Psoas muscle (tissue), 8 donors: ENCODE measurements around the gene FOXE3. TPM values are rescaled to one million over a fixed set of nuclear protein-coding genes. Genes with fewer than 3 reads are reported as not detected.

Experiments used
- ATAC-seq, 4 donors: fragments of 200-7000 bp; cut with Tn5 transposase; one replicate each; pipeline ENCODE4 v1.9.1; 2020; ENCODE audit warnings: moderate library complexity in 3 of 4, mild to moderate bottlenecking in 2 of 4
- DNase-seq, 2 donors: peaks; one replicate each; pipeline ENCODE4 v3.0.0-alpha.2; 2020
- H3K27ac ChIP-seq: fragments of 200-600 bp; one replicate; pipeline ENCODE4 v1.8.0; 2022
- H3K27me3 ChIP-seq, 3 donors: fragments of 200-600 bp in 1 of 3; one replicate each; pipeline versions ENCODE4 v1.6.1 to v1.8.0; 2013 to 2022; ENCODE audit warnings: low read length in 2 of 3, mild to moderate bottlenecking in 2 of 3, moderate library complexity in 1 of 3; ENCODE audit not compliant: insufficient read depth in 3 of 3
- H3K36me3 ChIP-seq, 2 donors: fragments of 200-600 bp in 1 of 2; one replicate each; pipeline versions ENCODE4 v1.6.1 to v1.8.0; 2013 to 2022; ENCODE audit warnings: low read depth in 1 of 2, mild to moderate bottlenecking in 1 of 2, moderate library complexity in 1 of 2; ENCODE audit not compliant: insufficient read depth in 1 of 2
- H3K4me1 ChIP-seq: fragments of 200-600 bp; one replicate; pipeline ENCODE4 v1.8.0; 2022
- H3K4me3 ChIP-seq: fragments of 200-600 bp; one replicate; pipeline ENCODE4 v1.8.0; 2022; ENCODE audit warnings: mild to moderate bottlenecking
- H3K9me3 ChIP-seq: fragments of 200-600 bp; one replicate; pipeline ENCODE4 v1.8.0; 2022
- CTCF ChIP-seq: fragments of 200-600 bp; IDR thresholded peaks from one replicate; pipeline ENCODE4 v1.8.0; 2022; ENCODE audit warnings: antibody characterized with exemption
- WGBS, 3 donors: extraction: QIAGEN DNeasy Blood & Tissue Kit; methylation state at CpG; one replicate each; pipeline versions ENCODE4 v1.1.6 to v1.1.7; 2013; 5-methylcytosine and 5-hydroxymethylcytosine counted together
- intact Hi-C, 2 donors: fragments of 100-400 bp; cut with DNase I; formaldehyde crosslinking; loops; one replicate each; pipeline versions ENCODE4 v1.11.0 to v1.14.2; 2022
- polyA plus RNA-seq, 3 donors: library from polyadenylated mRNA; stranded (reverse); fragments of 200-250 nt; gene quantifications; one replicate each; pipeline ENCODE4 v1.2.3, GENCODE V29; 2013
- total RNA-seq, 4 donors: library from RNA; stranded (reverse); fragmentation: NEBNext Ultra II Directional in 2 of 4; extraction: Animal tissue kit (Norgen Biotek cat#: 25700) in 2 of 4; gene quantifications; one replicate each; pipeline versions ENCODE4 v1.2.1 to v1.2.4, GENCODE V29; 2021 to 2023
- donor health status: healthy with polysubstance abuse.
- donor health status: DM: no; HTN: no; CAD: no; lungs with moderate emphysema.
- donor health status: Bipolar disorder and iron deficiency.
- donor health status: healthy.
- donor health status: DM: yes; HTN: yes; CAD: no.
- donor health status: DM: no; HTN: no; CAD: no.
- donor health status: DM: no; HTN: no; CAD: no.
- donor health status: DM: yes; HTN: yes; CAD: no.

FOXE3 gene
- total and polyA plus RNA-seq, 7 donors: 0.03 to 0.10 (median 0.08) TPM; not detected in 4

- peak overlapping the region; percentile 34 for H3K27ac ChIP-seq
- DNase-seq (no peak), ATAC-seq (peak in 3 of 4 donors; percentile 1 to 5 (median 1))
- WGBS, 3 donors: 0 to 1% (median 0%) methylated on average over 31 to 46 of the region's 46 CpGs
- no peak for TF ChIP-seq CTCF
- intact Hi-C loops: loop anchor here (5.0 kb wide), 1 partner anchor 275 kb away; no protein-coding TSS in a partner anchor
- no peaks in the 10 kb centered on the region for H3K4me1 ChIP-seq
- no peaks in the 10 kb centered on the region for H3K9me3 ChIP-seq
- no peaks in the 10 kb centered on the region for H3K36me3 ChIP-seq
- peak overlapping the region; percentile 69 for H3K4me3 ChIP-seq
- peaks cover 0 to 92% (median 50%) of the 10 kb centered on the region in 3 donors for H3K27me3 ChIP-seq
These were observed 20.9 kb downstream of the FOXE3 start for GRCh38 chr1:47436979-47437446.

GRCh38 chr1:47437447-47438164 lies 21.5 kb downstream of the FOXE3 start, which contains the start of gene FOXD2:
TSS of gene FOXD2 (plus strand) at chr1:47438044. CDS start at chr1:47438136, 92 bp downstream.
- WGBS, 3 donors: 0 to 1% (median 1%) methylated on average over 53 to 80 of the region's 80 CpGs
- Histone ChIP-seq H3K27ac (peak within 1 kb of the TSS; percentile 34), H3K27me3 (peaks cover 0 to 90% (median 54%) of the 10 kb centered on the region in 3 donors)

GRCh38 chr1:47438165-47439016 lies 22.3 kb downstream of the FOXE3 start:
- WGBS, 3 donors: 0 to 2% (median 1%) methylated on average over 26 to 117 of the region's 117 CpGs
- Histone ChIP-seq H3K27me3 (peaks cover 0 to 90% (median 58%) of the 10 kb centered on the region in 3 donors), H3K4me3 (peak overlapping the region; percentile 69), H3K9me3 (no peaks in the 10 kb centered on the region), H3K4me1 (no peaks in the 10 kb centered on the region), H3K36me3 (no peaks in the 10 kb centered on the region), H3K27ac (no peak overlapping the region)
- no peak for ATAC-seq
- intact Hi-C loops: loop anchor here (5.0 kb wide), 1 partner anchor 274 kb away; no protein-coding TSS in a partner anchor
- DNase-seq: no peak
- TF ChIP-seq CTCF: no peak

More at GRCh38 chr1:47437447-47438164, 21.5 kb downstream of the FOXE3 start, which contains the start of gene FOXD2:
- H3K4me3 ChIP-seq: peak within 1 kb of the TSS; percentile 69
- H3K9me3 ChIP-seq: no peaks in the 10 kb centered on the region
- intact Hi-C loops: loop anchor here (5.0 kb wide), 1 partner anchor 275 kb away; no protein-coding TSS in a partner anchor
- DNase-seq: peak; percentile 88 to 92
- TF ChIP-seq CTCF: peak; percentile 96
- H3K36me3 ChIP-seq: no peaks in the 10 kb centered on the region
- ATAC-seq: peak; percentile 93 to 96 (median 95)
- no peaks in the 10 kb centered on the region for H3K4me1 ChIP-seq

GRCh38 chr1:47439017-47439818 lies 23.1 kb downstream of the FOXE3 start:
- Histone ChIP-seq H3K27me3 (peaks cover 0 to 91% (median 62%) of the 10 kb centered on the region in 3 donors), H3K4me1 (no peaks in the 10 kb centered on the region), H3K4me3 (peak overlapping the region; percentile 69), H3K36me3 (no peaks in the 10 kb centered on the region), H3K9me3 (no peaks in the 10 kb centered on the region), H3K27ac (no peak overlapping the region)
- ATAC-seq (no peak), DNase-seq (no peak)
- 26 to 29% (median 28%) methylated on average over 45 to 86 of the region's 86 CpGs for WGBS, 3 donors
- intact Hi-C loops: loop anchor here (5.0 kb wide), 1 partner anchor 273 kb away; no protein-coding TSS in a partner anchor
- TF ChIP-seq CTCF: no peak
